Measurements from ENCODE around the gene CNTD1. TPM values are rescaled to one million over a fixed set of nuclear protein-coding genes. Genes with fewer than 3 reads are reported as not detected.

CNTD1 gene
- total RNA-seq, 2 experiments from 2014 or later, result 0.45 TPM; not detected in 1

- Mint-ChIP-seq H3K27me3 (no peaks in the 10 kb centered on the region), H3K36me3 (peaks cover 3% of the 10 kb centered on the region), H3K27ac (no peak overlapping the region), H3K4me3 (peak overlapping the region; percentile 88), H3K9me3 (peaks cover 2% of the 10 kb centered on the region), H3K4me1 (peaks cover 10% of the 10 kb centered on the region)
- ATAC-seq (ENCODE audit: low read depth) (no peak), DNase-seq (no peak)
- POLR2A ChIA-PET, result interaction anchor here (0.9 to 3.0 kb wide), 4 partner anchors 20 to 518 kb away, joined by 3 to 19 read pairs (median 6); partner anchors contain the start of genes BECN1 and VPS25
These were observed 1.3 kb upstream of the CNTD1 start for GRCh38 chr17:42797067-42798007.

DNA sequence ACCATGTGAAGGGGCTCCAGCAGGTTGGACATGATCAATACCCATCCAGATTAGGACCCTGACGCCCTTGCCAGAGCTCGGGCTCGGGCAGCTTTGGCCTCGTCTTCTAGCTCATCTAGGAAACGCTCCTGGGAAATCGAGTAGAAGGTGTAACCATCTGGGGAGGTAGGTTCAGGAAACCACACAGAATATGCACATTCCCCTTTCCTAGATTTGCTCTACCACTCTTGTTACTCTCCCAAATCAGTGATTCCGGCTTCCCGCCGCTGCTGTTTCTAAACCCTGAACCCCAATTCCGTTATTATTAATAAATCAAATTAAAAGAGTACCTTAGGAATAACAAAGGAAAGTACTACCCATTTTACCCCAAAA, 664 bp upstream of the CNTD1 start:
- H3K4me3 Mint-ChIP-seq, result peak overlapping the region; percentile 88
- DNase-seq (no peak), ATAC-seq (ENCODE audit: low read depth) (no peak)
- H3K9me3 Mint-ChIP-seq, result peaks cover 2% of the 10 kb centered on the region
- peaks cover 3% of the 10 kb centered on the region for H3K36me3 Mint-ChIP-seq
- H3K27ac Mint-ChIP-seq, result peak overlapping the region; percentile 73
- H3K27me3 Mint-ChIP-seq, result no peaks in the 10 kb centered on the region
- H3K4me1 Mint-ChIP-seq, result peaks cover 10% of the 10 kb centered on the region
- POLR2A ChIA-PET, result interaction anchor here (0.6 to 3.0 kb wide), 8 partner anchors 11 to 518 kb away, joined by 3 to 19 read pairs (median 4); partner anchors contain the start of genes BECN1, PSME3 and VPS25

GRCh38 chr17:42803074-42803883, 4.6 kb downstream of the CNTD1 start:
- Mint-ChIP-seq H3K4me1 (peaks cover 4% of the 10 kb centered on the region), H3K4me3 (no peak overlapping the region), H3K9me3 (peaks cover 2% of the 10 kb centered on the region), H3K27ac (no peak overlapping the region), H3K27me3 (no peaks in the 10 kb centered on the region), H3K36me3 (peaks cover 2% of the 10 kb centered on the region)
- DNase-seq, result no peak
- no peak for ATAC-seq (ENCODE audit: low read depth)
- POLR2A ChIA-PET, result interaction anchor here (0.6 to 1.0 kb wide), 2 partner anchors 195 to 1445 kb away, joined by 3 to 5 read pairs; partner anchors contain the start of gene RPL27

- H3K27me3 Mint-ChIP-seq, result no peaks in the 10 kb centered on the region
- ATAC-seq (ENCODE audit: low read depth), result no peak
- POLR2A ChIA-PET, result interaction anchor here (0.5 kb wide), 1 partner anchor 276 kb away, joined by 3 read pairs; no protein-coding TSS in a partner anchor
These were observed 6.3 kb downstream of the CNTD1 start for GRCh38 chr17:42804918-42805367.

GRCh38 chr17:42806249-42806648, 7.6 kb downstream of the CNTD1 start:
- POLR2A ChIA-PET, result interaction anchor here (0.7 kb wide), 1 partner anchor 276 kb away, joined by 4 read pairs; no protein-coding TSS in a partner anchor
- H3K27ac Mint-ChIP-seq, result no peak overlapping the region
- no peaks in the 10 kb centered on the region for H3K4me1 Mint-ChIP-seq
- no peak for DNase-seq
- H3K9me3 Mint-ChIP-seq, result no peaks in the 10 kb centered on the region
- no peaks in the 10 kb centered on the region for H3K27me3 Mint-ChIP-seq
- peaks cover 3% of the 10 kb centered on the region for H3K36me3 Mint-ChIP-seq
- H3K4me3 Mint-ChIP-seq, result no peak overlapping the region
- ATAC-seq (ENCODE audit: low read depth), result no peak

More at GRCh38 chr17:42804918-42805367, 6.3 kb downstream of the CNTD1 start:
- Mint-ChIP-seq H3K9me3 (no peaks in the 10 kb centered on the region), H3K4me1 (no peaks in the 10 kb centered on the region), H3K4me3 (no peak overlapping the region), H3K27ac (no peak overlapping the region), H3K36me3 (peaks cover 2% of the 10 kb centered on the region)
- DNase-seq, result no peak

DNA sequence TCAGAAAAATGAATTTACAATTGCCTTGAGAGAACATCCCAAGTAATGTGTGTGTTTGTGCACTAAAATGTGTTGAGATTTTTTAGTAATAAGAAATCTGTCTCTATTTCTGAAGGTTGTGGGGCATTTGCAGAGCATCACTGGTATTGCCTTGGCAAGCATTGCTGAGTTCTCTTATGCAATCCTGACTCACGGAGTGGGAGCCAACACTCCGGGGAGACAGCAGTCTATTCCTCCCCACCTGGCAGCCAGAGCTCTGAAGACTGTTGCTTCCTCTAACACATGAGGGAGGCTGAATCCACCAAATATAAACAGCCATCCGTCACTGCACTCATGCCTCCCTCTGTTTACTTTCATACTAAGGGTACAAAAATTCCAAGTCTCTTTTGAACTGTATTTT, 10.6 kb downstream of the CNTD1 start:
- peaks cover 7% of the 10 kb centered on the region for H3K36me3 Mint-ChIP-seq
- no peak overlapping the region for H3K4me3 Mint-ChIP-seq
- no peaks in the 10 kb centered on the region for H3K9me3 Mint-ChIP-seq
- POLR2A ChIA-PET, result no interaction called here
- no peak overlapping the region for H3K27ac Mint-ChIP-seq
- DNase-seq (no peak), ATAC-seq (ENCODE audit: low read depth) (no peak)
- no peaks in the 10 kb centered on the region for H3K27me3 Mint-ChIP-seq
- H3K4me1 Mint-ChIP-seq, result no peaks in the 10 kb centered on the region

DNA sequence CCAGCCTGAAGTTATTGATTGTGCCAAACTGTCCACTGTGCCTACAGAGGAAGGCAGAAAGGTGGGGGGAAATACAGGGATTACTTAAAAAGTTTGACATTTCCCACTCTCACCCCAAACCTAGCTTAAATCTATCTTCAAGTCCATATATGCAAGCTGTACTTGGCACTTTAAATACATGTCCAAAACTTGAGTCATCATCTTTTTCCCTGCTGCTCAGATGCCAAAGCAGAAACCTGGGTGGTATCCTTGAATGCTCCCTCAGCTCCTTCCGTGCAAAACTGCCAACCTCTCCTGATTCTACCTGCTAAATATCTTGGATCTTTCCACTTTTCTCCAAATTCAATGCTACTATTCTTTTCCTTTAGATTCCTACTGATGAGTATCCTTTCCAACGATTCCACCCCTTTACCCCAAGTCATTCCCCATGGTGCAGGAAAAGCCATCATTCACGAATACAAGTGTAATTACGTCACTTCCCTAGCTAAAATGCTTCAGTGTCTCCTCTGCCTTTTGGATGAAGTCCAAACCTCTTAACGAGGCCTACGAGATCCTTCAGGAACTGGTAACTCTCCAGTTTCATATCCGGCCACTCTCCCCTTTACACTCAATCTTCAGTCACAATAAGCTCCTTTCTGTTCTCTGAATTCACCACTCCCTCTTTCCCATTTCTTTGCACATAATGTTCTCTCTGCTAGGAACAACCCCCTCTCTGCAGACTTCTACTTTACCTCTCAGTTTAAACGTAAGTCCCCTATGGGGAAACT, 16.2 kb downstream of the CNTD1 start:
- DNase-seq (no peak), ATAC-seq (ENCODE audit: low read depth) (no peak)
- Mint-ChIP-seq H3K4me3 (no peak overlapping the region), H3K4me1 (peaks cover 4% of the 10 kb centered on the region), H3K27ac (no peak overlapping the region), H3K9me3 (no peaks in the 10 kb centered on the region), H3K27me3 (no peaks in the 10 kb centered on the region), H3K36me3 (peaks cover 31% of the 10 kb centered on the region)
- POLR2A ChIA-PET, result interaction anchor here (0.6 kb wide), 1 partner anchor 193 kb away, joined by 4 read pairs; no protein-coding TSS in a partner anchor

DNA sequence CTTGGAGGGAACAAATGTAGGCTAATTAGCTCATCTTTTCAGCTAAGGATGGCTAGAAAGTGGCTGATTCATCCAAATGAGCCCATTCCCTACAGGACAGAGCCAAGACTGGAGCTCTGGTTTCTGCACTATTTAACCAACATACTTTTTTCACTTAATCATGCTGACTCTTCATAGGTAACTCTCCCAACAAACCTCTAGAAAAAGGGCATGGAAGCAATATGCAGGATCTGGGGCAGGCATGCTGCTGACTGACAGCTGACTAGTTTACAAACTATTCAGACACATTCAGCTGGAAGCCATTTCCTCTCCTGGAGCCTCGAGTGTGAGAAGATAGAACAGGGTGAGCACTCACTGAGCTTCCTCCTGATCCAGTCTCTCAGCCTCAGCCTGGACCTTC, 19.2 kb downstream of the CNTD1 start:
- Mint-ChIP-seq H3K4me3 (no peak overlapping the region), H3K9me3 (no peaks in the 10 kb centered on the region), H3K27ac (no peak overlapping the region), H3K27me3 (no peaks in the 10 kb centered on the region), H3K4me1 (peaks cover 11% of the 10 kb centered on the region), H3K36me3 (peaks cover 34% of the 10 kb centered on the region)
- ATAC-seq (ENCODE audit: low read depth), result no peak
- POLR2A ChIA-PET, result no interaction called here
- DNase-seq, result no peak

DNA sequence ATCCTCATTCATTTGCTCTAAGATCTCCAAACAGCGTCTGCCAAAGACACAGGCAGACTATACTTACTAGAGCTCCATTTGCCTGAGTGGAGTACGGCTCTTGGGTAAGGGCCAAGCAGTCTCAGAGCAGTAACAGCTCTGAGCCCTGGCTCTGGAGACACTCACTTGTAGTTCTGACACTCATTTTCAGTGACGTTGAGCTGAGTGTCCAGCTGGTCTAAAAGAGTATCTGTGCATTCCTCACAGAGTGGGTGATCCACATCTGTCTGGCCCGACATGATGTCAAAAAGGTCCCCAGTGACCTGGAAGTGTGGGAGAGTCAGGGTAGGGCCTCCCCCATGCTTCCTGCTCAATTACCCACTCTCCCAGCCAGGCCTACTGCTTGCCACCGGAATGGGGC, 19.7 kb downstream of the CNTD1 start:
- POLR2A ChIA-PET, result no interaction called here
- Mint-ChIP-seq H3K4me1 (peaks cover 13% of the 10 kb centered on the region), H3K36me3 (peaks cover 34% of the 10 kb centered on the region), H3K4me3 (no peak overlapping the region), H3K9me3 (no peaks in the 10 kb centered on the region), H3K27ac (no peak overlapping the region), H3K27me3 (no peaks in the 10 kb centered on the region)
- no peak for ATAC-seq (ENCODE audit: low read depth)
- DNase-seq, result no peak

DNA sequence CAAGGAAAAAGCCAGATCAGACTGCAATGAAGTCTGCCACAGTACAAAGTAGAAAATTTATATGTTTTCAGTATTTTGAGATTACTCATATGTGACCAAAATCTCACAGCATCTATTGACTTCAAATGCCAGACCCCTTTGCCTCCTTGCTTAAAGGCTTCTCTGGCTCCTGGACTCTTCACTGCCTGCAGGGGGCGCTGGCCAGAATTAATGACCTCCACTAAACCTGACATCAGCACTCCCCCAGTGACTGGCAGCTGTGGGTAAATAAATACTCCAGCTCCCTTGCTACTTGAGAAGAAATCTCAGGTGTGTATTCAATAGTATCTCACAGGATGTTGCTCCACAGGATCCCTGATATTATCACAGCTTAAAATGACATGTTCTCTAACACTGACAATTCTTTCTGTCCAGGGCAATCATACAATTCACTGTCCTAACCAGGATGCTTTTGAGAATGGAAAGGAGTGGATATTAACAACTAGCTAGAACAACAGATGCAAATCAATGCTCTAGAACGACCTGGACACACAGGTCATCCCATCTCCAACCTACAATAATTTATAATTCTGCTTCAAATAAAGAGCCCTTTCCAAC, 21.4 kb downstream of the CNTD1 start:
- DNase-seq, result peak; percentile 68
- Mint-ChIP-seq H3K27ac (no peak overlapping the region), H3K9me3 (no peaks in the 10 kb centered on the region), H3K4me1 (peaks cover 17% of the 10 kb centered on the region), H3K27me3 (no peaks in the 10 kb centered on the region), H3K36me3 (peaks cover 28% of the 10 kb centered on the region), H3K4me3 (no peak overlapping the region)
- POLR2A ChIA-PET, result interaction anchor here (1.0 to 1.4 kb wide), 2 partner anchors 13 to 46 kb away, joined by 3 read pairs; partner anchors contain the start of gene PSME3
- peak; percentile 23 for ATAC-seq (ENCODE audit: low read depth)

DNA sequence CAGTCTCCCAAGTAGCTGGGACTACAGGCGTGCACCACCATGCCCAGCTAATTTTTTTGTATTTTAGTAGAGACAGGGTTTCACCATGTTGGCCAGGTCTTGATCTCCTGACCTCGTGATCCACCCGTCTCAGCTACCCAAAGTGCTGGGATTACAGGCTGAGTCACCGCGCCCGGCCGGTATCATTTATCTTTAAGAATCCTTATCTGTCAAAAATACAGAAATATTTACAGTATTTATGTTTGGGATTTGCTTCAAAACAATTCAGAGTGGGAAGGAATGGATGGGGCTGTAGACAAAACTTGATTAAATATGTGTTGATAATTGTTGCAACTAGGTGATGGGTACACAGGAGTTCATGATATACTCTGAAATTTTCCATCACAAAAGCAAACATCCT, 22.5 kb downstream of the CNTD1 start:
- H3K4me3 Mint-ChIP-seq, result no peak overlapping the region
- no peaks in the 10 kb centered on the region for H3K9me3 Mint-ChIP-seq
- H3K36me3 Mint-ChIP-seq, result peaks cover 22% of the 10 kb centered on the region
- POLR2A ChIA-PET, result no interaction called here
- ATAC-seq (ENCODE audit: low read depth), result no peak
- H3K27ac Mint-ChIP-seq, result no peak overlapping the region
- no peak for DNase-seq
- H3K4me1 Mint-ChIP-seq, result peaks cover 17% of the 10 kb centered on the region
- H3K27me3 Mint-ChIP-seq, result no peaks in the 10 kb centered on the region

GRCh38 chr17:42827472-42827871, 28.8 kb downstream of the CNTD1 start:
- POLR2A ChIA-PET, result no interaction called here
- H3K27ac Mint-ChIP-seq, result no peak overlapping the region
- H3K4me1 Mint-ChIP-seq, result peaks cover 18% of the 10 kb centered on the region
- ATAC-seq (ENCODE audit: low read depth) (no peak), DNase-seq (no peak)
- no peak overlapping the region for H3K4me3 Mint-ChIP-seq
- H3K36me3 Mint-ChIP-seq, result no peaks in the 10 kb centered on the region
- H3K27me3 Mint-ChIP-seq, result peaks cover 4% of the 10 kb centered on the region
- no peaks in the 10 kb centered on the region for H3K9me3 Mint-ChIP-seq

Measured in activated naive CD8-positive, alpha-beta T cell treated with anti-CD3 and anti-CD28 coated beads, Interleukin-2, amount 10 ng/mL, durations not matched to agents 7 days and 5 days (primary cell).